ENCODE measurements around the gene IL27RA.

DNA sequence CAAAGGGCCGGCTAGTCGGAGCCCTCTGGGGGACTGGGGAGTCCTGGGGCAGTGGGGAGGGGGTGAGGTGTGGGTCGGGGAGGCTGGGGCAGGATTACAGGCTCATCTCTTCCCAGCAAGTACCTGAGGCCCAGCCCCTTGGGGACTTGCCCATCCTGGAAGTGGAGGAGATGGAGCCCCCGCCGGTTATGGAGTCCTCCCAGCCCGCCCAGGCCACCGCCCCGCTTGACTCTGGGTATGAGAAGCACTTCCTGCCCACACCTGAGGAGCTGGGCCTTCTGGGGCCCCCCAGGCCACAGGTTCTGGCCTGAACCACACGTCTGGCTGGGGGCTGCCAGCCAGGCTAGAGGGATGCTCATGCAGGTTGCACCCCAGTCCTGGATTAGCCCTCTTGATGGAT, 20.4 kb downstream of the IL27RA start:
- TF ChIP-seq POLR2A (IDR thresholded peaks at IDR 0.05; ENCODE audit: low read length) = no peak
- no peak for TF ChIP-seq GATA1 (IDR thresholded peaks at IDR 0.05; ENCODE audit: low read depth, low read length)

All from erythroblast (primary cell).